Activated naive CD4-positive, alpha-beta T cell (primary cell): ENCODE measurements around the gene COL16A1.
A peak's percentile ranks its signal among the peaks of the same experiment; 100 is the strongest.

Source experiments
- DNase-seq, 4 experiments: peaks; one replicate each; lab custom pipeline; 2025; lab: John Stamatoyannopoulos, UW

COL16A1 gene

DNA sequence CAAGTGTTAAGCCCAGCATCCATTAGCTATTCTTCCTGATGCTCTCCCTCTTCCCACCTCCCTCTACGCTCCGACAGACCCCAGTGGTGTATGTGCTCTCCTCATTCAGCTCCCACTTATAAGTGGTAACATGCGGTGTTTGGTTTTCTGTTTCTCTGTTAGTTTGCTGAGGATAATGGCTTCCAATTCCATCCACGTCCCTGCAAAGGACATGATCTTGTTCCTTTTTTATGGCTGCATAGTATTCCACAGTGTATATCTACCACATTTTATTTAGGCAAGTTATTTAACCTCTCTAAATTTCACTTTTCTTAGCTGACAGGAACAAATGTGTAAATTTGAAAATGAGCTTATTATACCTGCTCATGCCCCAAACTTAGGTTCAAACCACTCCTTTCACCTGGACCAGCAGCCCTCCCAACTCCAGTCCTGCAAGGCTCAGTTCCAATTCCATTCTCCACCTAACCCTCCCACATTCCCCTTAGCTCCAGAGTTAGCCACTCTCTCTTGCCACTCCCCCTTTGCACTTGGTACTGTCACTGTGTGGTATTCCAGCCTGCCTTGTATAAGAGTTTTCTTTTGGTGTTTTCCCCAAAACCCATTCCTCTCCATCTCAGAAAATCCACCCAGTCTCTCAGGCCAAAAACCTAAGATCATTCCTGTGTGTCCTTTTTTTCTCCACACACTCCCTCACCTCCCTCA, 57.4 kb downstream of the COL16A1 start:
- DNase-seq = no peak

DNA sequence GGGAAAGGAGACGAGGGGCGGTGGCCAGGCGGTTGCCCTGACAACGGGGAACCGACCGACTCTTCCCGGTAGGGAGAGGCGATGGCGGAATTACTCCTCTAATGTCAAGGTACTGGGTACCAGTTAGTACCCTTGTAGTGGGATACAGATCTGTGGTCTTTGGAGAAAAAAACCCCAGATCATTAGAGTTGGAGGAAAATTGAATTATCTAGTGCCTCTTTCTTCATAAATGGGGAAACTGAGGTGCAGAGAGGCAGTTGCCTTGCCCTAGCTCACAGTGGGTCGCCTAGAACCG, 58.6 kb downstream of the COL16A1 start:
- DNase-seq = no peak

DNA sequence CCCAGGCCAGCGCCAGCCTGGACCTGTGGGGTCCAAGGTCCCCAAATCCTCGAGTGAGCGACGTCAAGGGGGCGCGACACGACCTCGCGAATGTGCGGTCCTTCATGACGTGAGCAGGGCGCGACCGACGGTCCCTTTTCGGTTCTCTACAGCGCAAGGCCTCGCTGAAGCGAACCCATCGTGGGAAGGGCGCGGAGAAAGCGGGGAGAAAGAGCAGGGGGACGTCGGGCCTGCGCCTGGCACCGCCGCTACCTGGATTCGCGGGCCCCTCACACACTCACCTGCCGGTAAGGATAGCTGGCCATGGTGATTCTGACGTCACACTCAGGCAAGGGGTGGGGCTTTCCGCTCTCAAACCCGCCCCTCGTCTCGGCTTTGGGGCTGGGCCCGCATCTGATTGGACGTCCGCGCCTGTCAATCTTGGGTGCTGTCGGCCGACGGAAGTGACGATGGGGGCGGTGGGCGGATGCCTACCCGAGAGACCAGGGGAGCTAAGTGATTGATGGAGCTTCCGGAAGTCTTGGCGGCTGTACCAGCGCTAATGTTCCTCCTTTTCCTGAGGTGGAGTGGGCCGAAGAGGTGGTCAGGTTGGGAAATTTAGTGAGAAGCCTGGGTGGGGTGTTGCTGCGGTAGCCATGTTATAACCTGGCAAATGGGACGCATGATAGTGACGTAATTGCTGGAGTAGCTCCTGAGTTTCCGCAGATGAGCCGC, 59.1 kb downstream of the COL16A1 start, which contains the start of gene PEF1:
Gene PEF1, minus strand, starts transcription at position 317 of the 714 bp plus-strand sequence. Its CDS starts 12 bp downstream, at position 305.
- DNase-seq = peak; percentile 96 to 98 (median 98)

DNA sequence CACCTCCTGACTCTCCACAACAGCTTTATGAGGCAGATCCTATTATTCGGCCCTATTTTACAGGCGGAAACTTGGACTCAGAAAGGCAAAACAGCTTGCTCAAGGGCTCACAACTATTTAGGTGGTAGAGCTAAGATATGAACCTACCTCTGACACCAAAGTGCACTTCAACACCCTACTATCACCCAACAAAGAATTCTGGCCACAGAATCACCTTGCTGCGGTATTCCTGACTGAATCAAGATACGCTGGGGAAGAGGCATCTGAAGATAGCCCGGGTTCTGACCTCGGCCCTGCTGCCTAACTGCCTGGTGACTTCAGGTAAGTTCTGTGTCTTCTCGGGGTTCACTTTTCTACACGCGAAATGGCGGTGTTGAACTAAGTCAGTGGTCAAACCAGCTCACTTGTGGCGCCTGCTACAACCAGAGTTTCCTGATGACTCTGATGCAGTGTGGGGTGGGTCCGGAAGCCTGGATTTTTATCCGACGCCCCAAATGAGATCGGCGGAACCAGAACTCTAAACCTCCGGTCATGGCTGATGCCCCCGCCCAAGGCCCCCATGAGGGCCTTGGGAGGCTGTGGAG, 59.7 kb downstream of the COL16A1 start:
- peak in 1 of 4 experiments; percentile 54 for DNase-seq

GRCh38 chr1:31642897-31643296, 60.9 kb downstream of the COL16A1 start:
- DNase-seq = no peak

GRCh38 chr1:31642366-31642765, 61.5 kb downstream of the COL16A1 start:
- no peak for DNase-seq

DNA sequence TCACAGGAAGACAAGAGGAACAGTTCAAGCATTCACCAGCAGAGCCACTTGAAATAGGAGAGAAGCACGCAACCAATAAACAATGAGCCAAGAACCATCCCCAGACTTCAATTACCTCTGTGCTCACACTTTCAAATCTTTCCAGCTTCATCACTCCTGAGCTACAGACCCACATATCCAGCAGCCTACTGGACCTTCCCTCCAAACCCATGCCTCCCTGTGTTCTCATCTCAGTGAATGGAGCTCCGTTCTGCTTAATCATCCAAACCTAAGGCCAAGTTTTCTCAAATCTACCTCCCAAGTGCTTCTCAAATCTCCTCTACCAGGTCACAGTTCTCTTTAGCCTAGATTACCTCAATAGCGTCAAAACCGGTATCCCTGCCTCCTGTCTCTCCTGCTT, 62.9 kb downstream of the COL16A1 start:
- DNase-seq = no peak

GRCh38 chr1:31640179-31640578, 63.6 kb downstream of the COL16A1 start:
- no peak for DNase-seq

GRCh38 chr1:31639543-31639942, 64.3 kb downstream of the COL16A1 start:
- DNase-seq = no peak

DNA sequence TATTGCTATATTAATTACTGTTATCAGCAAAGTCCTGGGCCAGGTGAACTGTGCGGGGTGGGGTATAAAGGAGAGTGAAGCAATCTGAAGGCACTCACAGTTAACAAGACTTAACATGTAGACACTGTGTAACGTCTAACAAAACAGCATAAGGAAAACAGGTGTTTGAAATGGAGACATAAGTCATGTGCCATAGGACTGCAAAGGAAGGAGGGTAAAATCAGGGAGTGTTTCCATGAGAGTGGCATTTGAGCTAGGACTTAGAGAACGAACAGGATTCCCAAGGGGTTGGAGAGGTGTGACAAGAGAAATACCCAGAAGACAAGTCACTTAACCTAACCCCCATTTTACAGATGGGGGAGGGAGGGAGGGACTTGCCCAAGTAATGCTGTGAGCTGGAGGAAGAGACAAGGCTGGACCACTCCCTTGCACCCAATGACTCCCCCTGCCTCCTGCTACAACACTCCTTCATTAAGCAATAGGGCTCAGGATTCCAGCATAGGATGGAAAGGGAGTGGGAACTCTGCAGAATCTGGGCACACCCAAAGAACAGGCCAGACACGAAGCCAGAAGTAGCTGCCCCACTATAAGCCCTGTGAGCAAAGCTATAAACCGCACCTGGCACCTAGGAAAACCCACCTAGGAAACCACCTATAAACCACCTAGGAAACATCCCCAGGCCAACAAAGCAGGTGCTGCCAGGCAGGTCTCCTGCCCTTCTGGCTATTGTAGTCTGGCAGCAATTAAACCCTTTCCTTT, 65.7 kb downstream of the COL16A1 start:
- DNase-seq = no peak

GRCh38 chr1:31633117-31633516, 70.7 kb downstream of the COL16A1 start:
- no peak for DNase-seq

DNA sequence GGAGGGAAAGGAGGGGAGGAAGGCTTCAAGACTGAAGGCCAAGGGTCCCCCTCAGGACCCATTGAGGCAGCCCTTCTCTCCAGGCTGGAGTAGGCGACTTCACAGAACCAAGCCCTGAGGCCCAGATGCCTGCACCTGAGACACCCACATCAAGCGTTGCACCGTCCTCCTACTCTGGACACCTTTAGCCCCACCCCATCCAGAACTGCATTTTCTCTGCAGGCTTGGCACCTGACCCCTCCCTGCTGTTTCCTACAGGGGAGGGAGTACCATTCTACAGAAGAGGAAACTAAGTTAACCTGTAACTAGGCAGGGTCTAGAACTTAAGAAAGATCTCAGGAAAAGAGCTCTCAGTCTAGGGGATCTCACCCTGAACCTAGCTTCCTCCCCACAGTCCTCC, 71.2 kb downstream of the COL16A1 start:
- no peak for DNase-seq

DNA sequence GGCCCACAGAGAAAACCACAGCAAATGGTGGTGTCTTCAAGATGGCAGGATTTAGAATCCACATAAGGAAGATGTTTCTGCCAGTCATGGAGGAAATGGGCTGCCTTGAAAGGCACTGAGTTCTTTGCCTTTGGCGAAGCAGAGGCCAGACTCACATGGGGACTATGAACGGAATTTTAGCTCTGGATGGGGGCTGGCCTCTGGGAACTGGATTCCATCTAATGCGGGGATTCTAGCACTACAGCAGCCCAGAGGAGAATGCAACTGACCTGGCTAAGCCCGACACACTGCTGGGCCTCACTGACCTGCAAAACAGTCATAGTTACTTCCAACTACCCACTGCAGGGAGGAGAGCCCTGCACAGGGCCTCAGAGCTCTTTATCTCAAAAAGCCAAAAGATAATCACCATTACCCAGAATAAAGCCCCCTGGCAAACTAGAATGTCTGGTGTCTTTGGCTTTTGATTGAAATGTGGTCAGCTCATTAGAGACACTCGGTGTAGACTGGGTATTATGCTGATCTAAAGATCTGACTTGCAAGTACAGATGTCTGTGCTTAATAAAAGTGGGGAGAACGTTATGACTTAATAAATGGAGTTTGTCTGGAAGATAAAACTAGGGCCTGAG, 74.8 kb downstream of the COL16A1 start:
- no peak for DNase-seq

- DNase-seq = no peak
These were observed 75.8 kb downstream of the COL16A1 start for GRCh38 chr1:31627930-31628559.

- DNase-seq = no peak
These were observed 76.4 kb downstream of the COL16A1 start for GRCh38 chr1:31627301-31627929.

DNA sequence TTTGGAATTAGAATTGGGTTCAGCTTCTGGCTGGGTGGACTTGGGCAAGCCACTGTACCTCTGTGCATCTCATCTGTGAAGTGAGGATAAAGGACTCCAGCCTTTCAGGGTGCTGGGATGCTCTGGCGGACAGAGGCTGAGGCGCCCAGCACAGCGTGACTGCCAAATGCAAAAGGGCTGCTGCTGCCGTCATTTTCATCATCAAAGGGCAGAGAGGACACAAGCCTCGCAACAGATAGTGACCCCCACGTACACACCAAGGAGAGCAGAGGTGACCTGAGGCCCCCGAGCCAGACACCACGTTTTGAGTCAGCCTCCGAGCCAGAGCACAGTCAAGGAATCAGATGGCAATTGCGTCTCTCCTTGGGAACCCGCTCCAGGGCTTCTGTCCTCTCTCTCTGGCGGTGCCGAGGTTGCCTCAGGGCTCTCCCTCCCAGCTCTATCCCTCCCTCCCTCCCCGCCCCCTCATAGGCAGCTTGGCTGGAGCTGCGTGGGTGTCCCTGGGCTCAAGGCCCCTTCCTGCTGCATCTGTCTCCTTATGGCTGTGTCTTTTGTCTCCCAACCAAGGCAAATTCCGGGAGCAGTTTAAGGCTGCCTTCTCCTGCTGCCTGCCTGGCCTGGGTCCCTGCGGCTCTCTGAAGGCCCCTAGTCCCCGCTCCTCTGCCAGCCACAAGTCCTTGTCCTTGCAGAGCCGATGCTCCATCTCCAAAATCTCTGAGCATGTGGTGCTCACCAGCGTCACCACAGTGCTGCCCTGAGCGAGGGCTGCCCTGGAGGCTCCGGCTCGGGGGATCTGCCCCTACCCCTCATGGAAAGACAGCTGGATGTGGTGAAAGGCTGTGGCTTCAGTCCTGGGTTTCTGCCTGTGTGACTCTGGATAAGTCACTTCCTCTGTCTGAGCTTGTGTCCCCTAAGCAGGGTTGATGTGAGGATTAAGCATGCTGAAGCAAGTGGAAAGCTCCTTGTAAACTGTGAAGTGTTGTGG, 77.3 kb downstream of the COL16A1 start:
- DNase-seq = no peak

DNA sequence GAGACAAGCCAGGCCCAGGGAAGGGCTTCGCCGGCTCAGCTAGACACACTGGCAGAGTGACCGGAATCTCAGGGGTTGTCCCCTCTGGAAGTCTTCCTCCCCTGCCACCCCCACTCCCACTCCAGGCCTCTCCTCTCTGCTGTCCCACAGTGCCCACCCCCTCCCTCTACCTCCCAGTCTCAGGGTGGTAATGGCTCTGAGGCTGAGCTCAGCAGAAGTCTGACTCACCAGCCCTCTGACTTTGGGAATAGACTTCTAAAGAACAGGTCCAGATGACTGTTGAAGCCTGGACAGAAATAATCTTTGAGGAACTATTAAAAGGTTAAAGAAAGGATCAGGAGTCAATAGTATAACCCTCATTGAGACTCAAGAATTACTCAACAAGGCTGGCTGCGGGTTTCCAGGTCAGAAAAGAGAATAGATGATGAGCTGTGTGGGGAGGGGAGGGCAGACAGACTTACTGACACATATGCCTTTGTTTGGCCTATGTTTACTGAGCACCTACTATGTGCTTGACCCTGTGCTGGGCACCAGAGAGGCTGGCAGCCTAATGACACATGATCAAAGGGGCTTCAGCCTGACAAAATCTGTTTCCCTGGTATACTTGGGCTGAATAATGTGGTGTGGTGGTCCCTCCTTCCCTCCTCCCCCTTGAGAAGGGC, 78.1 kb downstream of the COL16A1 start:
- DNase-seq = no peak

DNA sequence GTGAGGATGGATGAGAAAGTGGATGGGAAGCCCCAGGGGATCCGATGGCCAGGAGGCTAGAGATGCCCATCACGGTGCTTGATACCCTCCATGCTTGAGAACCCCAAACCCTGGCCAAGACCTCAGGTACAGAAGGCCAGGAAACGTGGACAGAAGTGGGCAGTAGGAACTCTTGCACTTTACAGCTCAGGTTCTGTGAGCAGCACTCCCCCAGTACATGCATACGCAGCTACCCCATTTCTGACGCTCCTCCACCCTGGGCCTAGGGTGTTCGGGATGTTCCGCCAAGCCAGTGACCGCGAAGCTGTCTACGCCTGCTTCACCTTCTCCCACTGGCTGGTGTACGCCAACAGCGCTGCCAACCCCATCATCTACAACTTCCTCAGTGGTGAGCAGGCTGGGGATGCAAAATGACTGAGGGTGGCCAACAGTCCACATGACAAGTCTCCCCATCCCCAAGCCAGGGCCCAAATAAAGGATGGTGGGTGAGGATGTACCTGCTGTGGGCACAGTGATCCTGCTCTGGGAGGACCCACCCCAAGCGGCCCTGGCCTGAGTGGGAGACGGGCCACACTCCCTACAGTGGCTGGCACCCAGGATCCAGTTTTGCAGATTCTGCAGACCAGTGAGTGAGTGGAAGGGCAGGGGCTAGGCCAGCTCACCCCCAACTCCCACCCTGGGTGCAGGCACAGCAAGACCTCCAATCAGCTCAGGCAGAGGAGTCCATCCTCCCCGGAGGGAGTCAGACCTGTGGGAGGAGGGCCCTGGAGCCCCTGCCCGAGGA, 78.9 kb downstream of the COL16A1 start:
- no peak for DNase-seq

GRCh38 chr1:31624309-31624708, 79.5 kb downstream of the COL16A1 start:
- DNase-seq = no peak
